Natural killer cell (primary cell): ENCODE results near the gene MTUS2. TPM values are rescaled to one million over a fixed set of nuclear protein-coding genes. Genes with fewer than 3 reads are reported as not detected.

Experiments
- ATAC-seq, 3 donors: fragments of 150-1000 bp in 2 of 3; fragments of 200-7000 bp in 1 of 3; cut with Tn5 transposase; 1 replicate in 1 of 3; 2 replicates in 2 of 3; pipeline ENCODE4 v1.10.0; 2021; ENCODE audit warnings: mild to moderate bottlenecking in 2 of 3, moderate library complexity in 2 of 3
- DNase-seq, 2 donors: peaks; one replicate each; pipeline versions ENCODE4 v3.0.0 to v3.0.0-alpha.2; 2013 to 2021; ENCODE audit warnings: mixed read lengths in 1 of 2
- H3K27ac ChIP-seq: one replicate; pipeline ENCODE4 v1.5.1; 2013; ENCODE audit warnings: mild to moderate bottlenecking, low read length
- H3K27me3 ChIP-seq: one replicate; pipeline ENCODE4 v1.6.1; 2013; ENCODE audit warnings: low read length; ENCODE audit not compliant: control insufficient read depth, insufficient read depth
- H3K36me3 ChIP-seq: one replicate; pipeline ENCODE4 v1.6.1; 2013; ENCODE audit warnings: low read length; ENCODE audit not compliant: control insufficient read depth, insufficient read depth
- H3K4me1 ChIP-seq: one replicate; pipeline ENCODE4 v1.6.1; 2013; ENCODE audit warnings: low read length; ENCODE audit not compliant: control insufficient read depth, insufficient read depth
- H3K4me3 ChIP-seq: one replicate; pipeline ENCODE4 v1.5.1; 2013; ENCODE audit warnings: low read length
- H3K9me3 ChIP-seq: one replicate; pipeline ENCODE4 v1.6.1; 2013; ENCODE audit warnings: low read length; ENCODE audit not compliant: control insufficient read depth, insufficient read depth
- H3K27ac Mint-ChIP-seq, 2 donors: one replicate each; pipeline ENCODE4 v1.8.0; 2022; ENCODE audit warnings: mild to moderate bottlenecking in 2 of 2, mixed read lengths in 2 of 2, moderate library complexity in 1 of 2
- H3K27me3 Mint-ChIP-seq, 2 donors: one replicate each; pipeline ENCODE4 v1.8.0; 2022; ENCODE audit warnings: low read depth in 2 of 2, mixed read lengths in 2 of 2
- H3K36me3 Mint-ChIP-seq: one replicate; pipeline ENCODE4 v1.8.0; 2022; ENCODE audit warnings: mixed read lengths
- H3K4me1 Mint-ChIP-seq, 2 donors: one replicate each; pipeline ENCODE4 v1.8.0; 2022; ENCODE audit warnings: mixed read lengths in 2 of 2
- H3K4me3 Mint-ChIP-seq: one replicate; pipeline ENCODE4 v1.8.0; 2022; ENCODE audit warnings: mild to moderate bottlenecking, moderate library complexity, mixed read lengths
- H3K9me3 Mint-ChIP-seq, 2 donors: one replicate each; pipeline ENCODE4 v1.8.0; 2022; ENCODE audit warnings: mixed read lengths in 2 of 2
- WGBS: methylation state at CpG from one replicate; pipeline ENCODE4 v1.1.7; 2013; ENCODE audit warnings: missing lambda C conversion rate; ENCODE audit not compliant: insufficient coverage; 5-methylcytosine and 5-hydroxymethylcytosine counted together
- intact Hi-C: fragments of 100-400 bp; cut with micrococcal nuclease; formaldehyde crosslinking; loops from one replicate; pipeline ENCODE4 v1.14.2; 2022
- total RNA-seq, 4 donors: library from RNA; stranded (reverse); fragments of 120-200 nt in 1 of 4; gene quantifications; one replicate each; pipeline versions ENCODE4 v1.2.3 to v1.2.4, GENCODE V29; 2013 to 2022
- TF ChIP-seq, protein P1 (sequence below): fragments of 200-600 bp; IDR thresholded peaks from one replicate; pipeline ENCODE4 v1.8.0; 2022; ENCODE audit warnings: antibody characterized with exemption

Gene MTUS2
- total RNA-seq, 3 donors from 2014 or later (not counting 1 experiment from before 2014, with no cell fraction given): not detected

DNA sequence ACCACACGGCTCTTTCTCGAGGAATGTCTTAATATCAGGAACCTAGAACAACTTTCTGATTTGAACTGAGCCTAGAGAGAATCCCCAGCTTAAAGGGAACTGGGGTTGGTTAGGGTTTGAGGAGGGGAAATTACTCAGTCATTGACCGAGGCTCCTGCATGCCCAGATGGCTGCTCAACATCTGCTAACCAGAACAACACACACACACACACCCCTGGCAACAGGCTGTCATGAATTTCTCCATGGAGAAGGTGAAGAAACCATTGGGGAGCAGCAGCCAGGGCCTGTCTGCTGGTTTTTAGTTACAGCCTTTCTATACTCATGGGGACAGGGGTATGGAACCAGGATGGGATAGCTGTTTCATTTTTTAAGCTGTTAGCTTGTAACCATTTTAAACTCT lies 5.2 kb downstream of the MTUS2 start:
- no peak for ATAC-seq
- no peak overlapping the region for H3K27ac ChIP-seq
- peaks cover 7 to 12% of the 10 kb centered on the region in 2 donors for H3K9me3 Mint-ChIP-seq
- peaks cover 12% of the 10 kb centered on the region for H3K9me3 ChIP-seq
- intact Hi-C loops: no loop called here
- no peaks in the 10 kb centered on the region for H3K4me1 Mint-ChIP-seq
- no peaks in the 10 kb centered on the region for H3K36me3 ChIP-seq
- DNase-seq: no peak
- H3K27me3 Mint-ChIP-seq: peaks cover 21 to 43% of the 10 kb centered on the region in 2 donors
- H3K27ac Mint-ChIP-seq: no peak overlapping the region
- peaks cover 3% of the 10 kb centered on the region for H3K4me1 ChIP-seq
- H3K4me3 Mint-ChIP-seq: no peak overlapping the region
- H3K36me3 Mint-ChIP-seq: peaks cover 10% of the 10 kb centered on the region
- H3K27me3 ChIP-seq: peaks cover 4% of the 10 kb centered on the region
- H3K4me3 ChIP-seq: no peak overlapping the region
- 83% methylated on average over 2 of the region's 3 CpGs for WGBS
- TF ChIP-seq, protein P1, sequence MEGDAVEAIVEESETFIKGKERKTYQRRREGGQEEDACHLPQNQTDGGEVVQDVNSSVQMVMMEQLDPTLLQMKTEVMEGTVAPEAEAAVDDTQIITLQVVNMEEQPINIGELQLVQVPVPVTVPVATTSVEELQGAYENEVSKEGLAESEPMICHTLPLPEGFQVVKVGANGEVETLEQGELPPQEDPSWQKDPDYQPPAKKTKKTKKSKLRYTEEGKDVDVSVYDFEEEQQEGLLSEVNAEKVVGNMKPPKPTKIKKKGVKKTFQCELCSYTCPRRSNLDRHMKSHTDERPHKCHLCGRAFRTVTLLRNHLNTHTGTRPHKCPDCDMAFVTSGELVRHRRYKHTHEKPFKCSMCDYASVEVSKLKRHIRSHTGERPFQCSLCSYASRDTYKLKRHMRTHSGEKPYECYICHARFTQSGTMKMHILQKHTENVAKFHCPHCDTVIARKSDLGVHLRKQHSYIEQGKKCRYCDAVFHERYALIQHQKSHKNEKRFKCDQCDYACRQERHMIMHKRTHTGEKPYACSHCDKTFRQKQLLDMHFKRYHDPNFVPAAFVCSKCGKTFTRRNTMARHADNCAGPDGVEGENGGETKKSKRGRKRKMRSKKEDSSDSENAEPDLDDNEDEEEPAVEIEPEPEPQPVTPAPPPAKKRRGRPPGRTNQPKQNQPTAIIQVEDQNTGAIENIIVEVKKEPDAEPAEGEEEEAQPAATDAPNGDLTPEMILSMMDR: no peak

DNA sequence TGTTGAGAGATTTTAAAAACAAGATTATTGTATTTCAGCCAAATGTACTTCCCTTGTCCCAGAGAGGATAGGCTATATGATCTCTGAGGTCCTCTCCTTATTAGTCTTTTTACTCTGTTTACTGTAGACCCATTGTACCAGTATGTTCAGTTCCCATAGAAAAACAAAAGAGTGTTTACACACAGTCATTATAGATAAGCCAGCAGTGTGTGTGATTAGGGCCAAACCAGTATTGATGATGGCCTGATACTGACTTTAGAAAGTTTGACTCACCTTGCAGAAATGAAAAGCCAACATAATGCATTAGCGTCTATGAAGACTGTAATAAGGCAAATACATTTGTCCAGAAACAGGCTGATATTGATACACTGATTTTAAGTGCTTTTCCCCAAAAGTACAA lies 6.2 kb downstream of the MTUS2 start:
- Histone ChIP-seq H3K4me1 (no peaks in the 10 kb centered on the region), H3K27ac (no peak overlapping the region), H3K4me3 (no peak overlapping the region), H3K27me3 (peaks cover 4% of the 10 kb centered on the region), H3K9me3 (peaks cover 12% of the 10 kb centered on the region), H3K36me3 (no peaks in the 10 kb centered on the region)
- Mint-ChIP-seq H3K4me3 (no peak overlapping the region), H3K9me3 (peaks cover 11 to 21% of the 10 kb centered on the region in 2 donors), H3K4me1 (no peaks in the 10 kb centered on the region), H3K27me3 (peaks cover 13 to 34% of the 10 kb centered on the region in 2 donors), H3K27ac (no peak overlapping the region), H3K36me3 (peaks cover 15% of the 10 kb centered on the region)
- DNase-seq (no peak), ATAC-seq (no peak)
- 90% methylated on average over 1 of the region's 1 CpG for WGBS
- TF ChIP-seq, protein P1: no peak
- intact Hi-C loops: no loop called here

DNA sequence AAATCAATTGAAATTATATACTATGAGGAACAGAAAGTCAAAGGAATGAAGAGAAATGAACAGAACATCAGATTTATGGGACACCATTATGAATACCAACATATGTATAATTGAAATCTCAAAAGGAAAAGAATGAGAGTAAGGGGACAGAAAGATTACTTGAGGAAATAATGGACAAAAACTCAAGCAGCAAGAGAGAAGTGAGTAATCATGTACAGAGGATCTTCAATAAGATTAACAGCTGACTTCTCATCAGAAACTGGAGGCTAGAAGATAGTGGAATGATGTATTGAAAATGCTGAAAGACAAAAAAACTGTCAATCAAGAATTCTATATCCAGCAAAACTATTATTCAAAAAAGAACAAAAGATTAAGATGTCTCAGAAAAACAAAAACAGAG lies 10.4 kb downstream of the MTUS2 start:
- peaks cover 0 to 3% of the 10 kb centered on the region in 2 donors for H3K27me3 Mint-ChIP-seq
- no peaks in the 10 kb centered on the region for H3K36me3 ChIP-seq
- H3K4me3 Mint-ChIP-seq: no peak overlapping the region
- no peak overlapping the region for H3K27ac ChIP-seq
- H3K4me3 ChIP-seq: no peak overlapping the region
- ATAC-seq: no peak
- TF ChIP-seq, protein P1: no peak
- H3K36me3 Mint-ChIP-seq: peaks cover 15% of the 10 kb centered on the region
- no peaks in the 10 kb centered on the region for H3K27me3 ChIP-seq
- peaks cover 12% of the 10 kb centered on the region for H3K9me3 ChIP-seq
- no peak overlapping the region for H3K27ac Mint-ChIP-seq
- H3K4me1 Mint-ChIP-seq: no peaks in the 10 kb centered on the region
- no peak for DNase-seq
- peaks cover 6 to 21% of the 10 kb centered on the region in 2 donors for H3K9me3 Mint-ChIP-seq
- no peaks in the 10 kb centered on the region for H3K4me1 ChIP-seq
- intact Hi-C loops: no loop called here

DNA sequence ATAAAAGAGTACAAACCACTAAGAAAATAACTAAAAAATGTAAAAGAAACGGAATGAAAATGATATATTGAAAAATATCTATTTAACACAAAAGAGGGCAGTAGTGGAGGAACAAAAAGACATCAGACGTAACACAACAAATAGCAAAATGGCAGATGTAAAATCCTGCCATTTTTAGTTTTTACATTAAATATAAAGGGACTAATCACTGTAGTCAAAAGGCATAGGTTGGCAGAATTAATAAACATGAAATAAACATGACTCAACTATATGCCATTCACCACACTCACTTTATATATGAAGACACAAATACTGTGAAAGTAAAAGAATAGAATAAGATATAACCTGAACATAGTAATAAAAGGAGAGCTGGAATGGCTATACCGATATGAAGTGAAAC lies 11.0 kb downstream of the MTUS2 start:
- Mint-ChIP-seq H3K36me3 (peaks cover 15% of the 10 kb centered on the region), H3K27ac (no peak overlapping the region), H3K9me3 (peaks cover 6 to 21% of the 10 kb centered on the region in 2 donors), H3K4me3 (no peak overlapping the region), H3K4me1 (no peaks in the 10 kb centered on the region), H3K27me3 (peaks cover 0 to 3% of the 10 kb centered on the region in 2 donors)
- TF ChIP-seq, protein P1: no peak
- intact Hi-C loops: no loop called here
- no peaks in the 10 kb centered on the region for H3K4me1 ChIP-seq
- H3K27ac ChIP-seq: no peak overlapping the region
- H3K9me3 ChIP-seq: peaks cover 12% of the 10 kb centered on the region
- no peaks in the 10 kb centered on the region for H3K27me3 ChIP-seq
- WGBS: 100% methylated on average over 1 of the region's 3 CpGs
- H3K4me3 ChIP-seq: no peak overlapping the region
- ATAC-seq (no peak), DNase-seq (no peak)
- no peaks in the 10 kb centered on the region for H3K36me3 ChIP-seq
